ENCODE measurements around the gene LRRC23. TPM values are rescaled to one million over a fixed set of nuclear protein-coding genes. Genes with fewer than 3 reads are reported as not detected.
A peak's percentile ranks its signal among the peaks of the same experiment; 100 is the strongest.
"Not testable (repeated sequence)": the region's sequence is repeated elsewhere in the genome, so short reads cannot be mapped to it uniquely, and the experiment has no call there.

LRRC23 gene
- total and polyA plus RNA-seq, 4 donors: 29.6 to 61.0 (median 42.1) TPM

DNA sequence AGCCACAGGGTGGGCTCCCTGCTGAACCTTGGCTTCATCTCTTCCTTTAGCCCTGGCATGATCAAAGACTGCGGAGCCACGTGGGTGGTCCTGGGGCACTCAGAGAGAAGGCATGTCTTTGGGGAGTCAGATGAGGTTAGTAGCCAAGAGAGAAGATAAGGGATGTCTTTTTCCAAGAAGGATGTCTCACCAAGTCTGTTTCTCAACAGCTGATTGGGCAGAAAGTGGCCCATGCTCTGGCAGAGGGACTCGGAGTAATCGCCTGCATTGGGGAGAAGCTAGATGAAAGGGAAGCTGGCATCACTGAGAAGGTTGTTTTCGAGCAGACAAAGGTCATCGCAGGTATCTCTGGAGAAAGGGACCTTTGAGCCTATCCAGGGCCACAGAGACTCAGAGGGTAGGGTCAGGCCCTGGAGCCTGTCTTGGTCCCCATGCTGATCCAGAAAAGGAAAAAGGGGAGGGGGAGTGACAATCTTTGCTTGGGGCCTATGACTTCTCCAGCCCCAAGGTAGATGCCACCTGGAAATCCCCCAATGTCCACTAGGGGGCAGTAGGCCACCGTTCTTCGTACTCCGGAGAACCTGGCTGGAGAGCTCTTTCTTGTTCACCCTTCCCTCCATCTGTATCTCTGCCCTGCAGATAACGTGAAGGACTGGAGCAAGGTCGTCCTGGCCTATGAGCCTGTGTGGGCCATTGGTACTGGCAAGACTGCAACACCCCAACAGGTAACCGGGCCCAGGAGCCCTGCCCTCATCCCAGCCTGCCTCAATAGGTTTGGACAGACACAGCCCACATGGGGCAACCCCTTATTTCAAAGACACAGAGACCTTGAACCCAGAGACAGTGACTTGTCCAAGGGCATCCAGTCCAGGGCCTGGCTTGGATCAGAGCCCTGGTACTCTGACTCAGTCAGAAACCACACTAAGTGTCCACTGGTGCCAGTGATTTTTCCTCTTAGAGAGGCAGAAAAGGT, 35.3 kb upstream of the LRRC23 start:
- WGBS, 2 donors: 35 to 44% methylated on average over 12 of the region's 12 CpGs
- Histone ChIP-seq H3K36me3 (ENCODE audit: control insufficient read depth in 4 of 4, insufficient read depth in 4 of 4, low read length in 4 of 4) (peaks cover 3 to 31% (median 25%) of the 10 kb centered on the region in 4 donors), H3K9ac (ENCODE audit: insufficient read depth in 1 of 2, low read length in 2 of 2) (peak overlapping the region in 1 of 2 donors; percentile 9), H3K4me1 (ENCODE audit: control insufficient read depth in 5 of 5, insufficient read depth in 5 of 5, low read length in 5 of 5) (peaks cover 0 to 37% (median 12%) of the 10 kb centered on the region in 5 donors), H3K4me3 (no peak overlapping the region), H3K9me3 (ENCODE audit: control insufficient read depth in 4 of 4, insufficient read depth in 3 of 4, low read length in 3 of 4) (no peaks in the 10 kb centered on the region), H3K27me3 (ENCODE audit: control insufficient read depth in 3 of 3, insufficient read depth in 3 of 3, low read length in 2 of 3) (no peaks in the 10 kb centered on the region), H3K27ac (ENCODE audit: low read depth in 1 of 2, low read length in 1 of 2) (peak overlapping the region in 1 of 2 donors; percentile 99)
- ATAC-seq (ENCODE audit: insufficient read depth, low FRiP score) (no peak), DNase-seq (peak; percentile 83 to 86 (median 85))
- TF ChIP-seq CTCF (IDR thresholded peaks at IDR 0.05; ENCODE audit: control extremely low read depth, extremely low read depth): peak; percentile 77

GRCh38 chr12:6870304-6870703, 34.3 kb upstream of the LRRC23 start:
- not testable (repeated sequence) for ATAC-seq (ENCODE audit: insufficient read depth, low FRiP score); H3K27ac ChIP-seq (ENCODE audit: low read depth in 1 of 2, low read length in 1 of 2); DNase-seq; H3K9me3 ChIP-seq (ENCODE audit: control insufficient read depth in 4 of 4, insufficient read depth in 3 of 4, low read length in 3 of 4); H3K4me3 ChIP-seq; H3K27me3 ChIP-seq (ENCODE audit: control insufficient read depth in 3 of 3, insufficient read depth in 3 of 3, low read length in 2 of 3); H3K9ac ChIP-seq (ENCODE audit: insufficient read depth in 1 of 2, low read length in 2 of 2)
- WGBS, 2 donors: 58 to 71% methylated on average over 4 of the region's 4 CpGs
- H3K4me1 ChIP-seq (ENCODE audit: control insufficient read depth in 5 of 5, insufficient read depth in 5 of 5, low read length in 5 of 5): peaks cover 0 to 37% (median 12%) of the 10 kb centered on the region in 5 donors
- H3K36me3 ChIP-seq (ENCODE audit: control insufficient read depth in 4 of 4, insufficient read depth in 4 of 4, low read length in 4 of 4): peaks cover 0 to 23% (median 19%) of the 10 kb centered on the region in 4 donors

DNA sequence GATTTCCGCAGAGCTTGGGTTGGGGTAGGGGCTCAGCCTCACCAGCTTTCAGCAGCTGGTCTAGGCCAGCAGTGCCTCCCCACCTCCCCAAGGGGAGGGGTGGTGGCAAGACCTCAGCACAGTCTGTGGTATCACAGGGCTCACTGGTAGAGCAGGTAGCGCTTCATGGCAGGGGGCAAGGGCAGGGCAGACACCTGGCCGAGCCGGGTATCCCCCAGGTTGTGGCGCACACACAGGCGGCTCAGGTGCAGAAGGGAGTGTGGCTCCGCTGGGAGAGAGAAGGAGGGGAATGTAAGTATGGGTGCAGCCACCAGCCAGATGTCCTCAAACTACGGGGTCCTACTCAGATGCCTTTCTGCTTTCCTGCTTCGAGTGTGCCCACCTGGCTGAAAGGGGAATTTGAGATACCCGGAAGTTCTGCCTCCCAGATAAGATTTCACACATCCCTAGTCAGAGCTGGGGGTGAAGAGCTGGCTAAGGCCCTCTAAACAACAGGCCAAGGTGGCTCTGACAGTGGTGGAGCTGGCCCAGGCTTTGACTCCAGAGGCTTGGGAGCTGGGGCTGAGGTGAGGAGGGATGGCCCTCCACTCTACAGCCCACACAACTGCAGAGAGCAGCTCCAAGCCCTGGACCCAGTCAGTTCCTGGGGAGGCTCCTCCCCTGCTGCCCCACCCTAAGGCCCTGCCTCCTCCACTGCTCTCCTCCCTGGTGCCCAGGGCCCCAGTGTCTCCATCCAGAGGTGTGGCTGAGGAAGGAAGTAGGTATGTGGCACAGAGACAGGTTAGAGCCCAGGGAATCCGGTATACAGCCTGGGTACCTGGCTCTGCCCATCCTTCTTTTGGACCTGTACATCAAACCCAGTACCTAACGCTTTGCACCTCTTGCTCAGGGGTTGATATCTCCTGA, 33.3 kb upstream of the LRRC23 start:
- Histone ChIP-seq H3K27ac (ENCODE audit: low read depth in 1 of 2, low read length in 1 of 2) (peak overlapping the region in 1 of 2 donors; percentile 35), H3K4me1 (ENCODE audit: control insufficient read depth in 5 of 5, insufficient read depth in 5 of 5, low read length in 5 of 5) (peaks cover 0 to 37% (median 12%) of the 10 kb centered on the region in 5 donors)
- ATAC-seq (ENCODE audit: insufficient read depth, low FRiP score): no peak

More for the DNA sequence above, 33.3 kb upstream of the LRRC23 start:
- peak overlapping the region in 1 of 2 donors; percentile 62 for H3K9ac ChIP-seq (ENCODE audit: insufficient read depth in 1 of 2, low read length in 2 of 2)
- DNase-seq: no peak
- peak overlapping the region; percentile 64 for H3K4me3 ChIP-seq
- no peaks in the 10 kb centered on the region for H3K9me3 ChIP-seq (ENCODE audit: control insufficient read depth in 4 of 4, insufficient read depth in 3 of 4, low read length in 3 of 4)
- no peak for TF ChIP-seq CTCF (IDR thresholded peaks at IDR 0.05; ENCODE audit: control extremely low read depth, extremely low read depth)
- 65 to 72% methylated on average over 12 of the region's 12 CpGs for WGBS, 2 donors
- H3K36me3 ChIP-seq (ENCODE audit: control insufficient read depth in 4 of 4, insufficient read depth in 4 of 4, low read length in 4 of 4): peaks cover 5 to 25% (median 18%) of the 10 kb centered on the region in 4 donors
- no peaks in the 10 kb centered on the region for H3K27me3 ChIP-seq (ENCODE audit: control insufficient read depth in 3 of 3, insufficient read depth in 3 of 3, low read length in 2 of 3)

Measured in lung (tissue), 12 donors.